Dendritic cell treated with granulocyte-macrophage colony-stimulating factor and Interleukin-4, amounts not matched to agents 40 ng/mL and 50 ng/mL, for 4 days (primary cell): ENCODE data around the gene CCNI2.

Experiments
- H3K27ac Mint-ChIP-seq: one replicate; pipeline ENCODE4 v1.8.0; 2022; ENCODE audit warnings: mild to moderate bottlenecking, mixed read lengths
- H3K27me3 Mint-ChIP-seq: one replicate; pipeline ENCODE4 v1.8.0; 2022; ENCODE audit warnings: mild to moderate bottlenecking, mixed read lengths
- H3K36me3 Mint-ChIP-seq: one replicate; pipeline ENCODE4 v1.8.0; 2022; ENCODE audit warnings: low read depth, mixed read lengths
- H3K4me1 Mint-ChIP-seq: one replicate; pipeline ENCODE4 v1.8.0; 2022; ENCODE audit warnings: low read depth, mixed read lengths
- H3K4me3 Mint-ChIP-seq: one replicate; pipeline ENCODE4 v1.8.0; 2022; ENCODE audit warnings: mild to moderate bottlenecking, moderate library complexity, mixed read lengths
- H3K9me3 Mint-ChIP-seq: one replicate; pipeline ENCODE4 v1.8.0; 2022; ENCODE audit warnings: mixed read lengths
- intact Hi-C: fragments of 100-400 bp; cut with micrococcal nuclease; formaldehyde crosslinking; loops from one replicate; pipeline ENCODE4 v1.15.0; 2022

CCNI2 gene

GRCh38 chr5:132746954-132747615, at the start of gene CCNI2:
TSS of gene CCNI2 (plus strand) at chr5:132747426. CDS start at chr5:132747496, 70 bp downstream.
- no peak within 1 kb of the TSS for H3K4me3 Mint-ChIP-seq
- peaks cover 68% of the 10 kb centered on the region for H3K27me3 Mint-ChIP-seq
- intact Hi-C loops: no loop called here
- peaks cover 8% of the 10 kb centered on the region for H3K36me3 Mint-ChIP-seq
- H3K27ac Mint-ChIP-seq: no peak within 1 kb of the TSS
- no peaks in the 10 kb centered on the region for H3K4me1 Mint-ChIP-seq
- H3K9me3 Mint-ChIP-seq: peaks cover 4% of the 10 kb centered on the region

DNA sequence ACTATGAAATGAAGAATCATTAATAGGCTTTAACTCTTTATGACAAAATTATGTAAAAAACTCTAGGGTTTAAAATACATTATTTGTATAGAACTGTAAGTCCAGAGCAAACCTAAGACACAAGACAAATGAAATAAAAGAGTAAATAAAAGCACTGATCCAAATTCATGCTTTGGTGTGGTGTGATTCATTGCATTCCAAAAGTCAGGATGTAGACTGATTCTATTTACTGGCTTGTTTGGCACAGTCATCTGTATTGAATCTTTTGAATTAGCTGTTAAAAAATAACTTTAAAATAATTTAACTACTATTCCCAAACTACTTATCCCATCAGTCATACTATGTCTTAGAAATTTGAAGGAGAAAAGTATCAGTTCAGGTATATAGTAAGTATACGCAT, 42.4 kb upstream of the CCNI2 start:
- Mint-ChIP-seq H3K36me3 (no peaks in the 10 kb centered on the region), H3K27ac (no peak overlapping the region), H3K27me3 (no peaks in the 10 kb centered on the region), H3K9me3 (no peaks in the 10 kb centered on the region), H3K4me3 (no peak overlapping the region), H3K4me1 (peaks cover 6% of the 10 kb centered on the region)
- intact Hi-C loops: no loop called here

DNA sequence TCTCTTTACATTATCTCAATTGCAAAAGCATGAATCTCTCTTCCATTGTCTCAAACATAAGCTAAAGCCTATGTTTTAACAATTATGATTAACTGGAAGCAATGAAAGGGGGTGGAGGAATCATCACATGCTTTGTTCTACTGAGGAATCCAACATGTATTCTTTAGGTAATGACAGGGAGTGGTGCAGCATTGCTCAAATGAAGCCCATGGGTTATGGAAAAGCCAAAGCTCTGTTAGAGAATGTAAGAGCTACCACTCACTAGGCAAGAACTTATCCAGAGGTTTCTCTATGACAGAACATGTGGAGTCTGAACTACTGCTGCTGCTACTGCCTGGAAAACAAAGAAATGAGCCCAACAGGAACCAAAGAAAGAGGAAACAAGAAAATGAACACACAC, 38.6 kb upstream of the CCNI2 start:
- peaks cover 6% of the 10 kb centered on the region for H3K4me1 Mint-ChIP-seq
- no peaks in the 10 kb centered on the region for H3K27me3 Mint-ChIP-seq
- peak overlapping the region; percentile 46 for H3K27ac Mint-ChIP-seq
- H3K36me3 Mint-ChIP-seq: no peaks in the 10 kb centered on the region
- intact Hi-C loops: no loop called here
- H3K4me3 Mint-ChIP-seq: no peak overlapping the region
- no peaks in the 10 kb centered on the region for H3K9me3 Mint-ChIP-seq

GRCh38 chr5:132714456-132715307, 32.5 kb upstream of the CCNI2 start:
- Mint-ChIP-seq H3K27me3 (no peaks in the 10 kb centered on the region), H3K9me3 (no peaks in the 10 kb centered on the region), H3K36me3 (no peaks in the 10 kb centered on the region), H3K4me1 (no peaks in the 10 kb centered on the region), H3K4me3 (no peak overlapping the region), H3K27ac (no peak overlapping the region)
- intact Hi-C loops: loop anchor here (5.0 to 10.0 kb wide), 2 partner anchors 190 to 327 kb away; no protein-coding TSS in a partner anchor

DNA sequence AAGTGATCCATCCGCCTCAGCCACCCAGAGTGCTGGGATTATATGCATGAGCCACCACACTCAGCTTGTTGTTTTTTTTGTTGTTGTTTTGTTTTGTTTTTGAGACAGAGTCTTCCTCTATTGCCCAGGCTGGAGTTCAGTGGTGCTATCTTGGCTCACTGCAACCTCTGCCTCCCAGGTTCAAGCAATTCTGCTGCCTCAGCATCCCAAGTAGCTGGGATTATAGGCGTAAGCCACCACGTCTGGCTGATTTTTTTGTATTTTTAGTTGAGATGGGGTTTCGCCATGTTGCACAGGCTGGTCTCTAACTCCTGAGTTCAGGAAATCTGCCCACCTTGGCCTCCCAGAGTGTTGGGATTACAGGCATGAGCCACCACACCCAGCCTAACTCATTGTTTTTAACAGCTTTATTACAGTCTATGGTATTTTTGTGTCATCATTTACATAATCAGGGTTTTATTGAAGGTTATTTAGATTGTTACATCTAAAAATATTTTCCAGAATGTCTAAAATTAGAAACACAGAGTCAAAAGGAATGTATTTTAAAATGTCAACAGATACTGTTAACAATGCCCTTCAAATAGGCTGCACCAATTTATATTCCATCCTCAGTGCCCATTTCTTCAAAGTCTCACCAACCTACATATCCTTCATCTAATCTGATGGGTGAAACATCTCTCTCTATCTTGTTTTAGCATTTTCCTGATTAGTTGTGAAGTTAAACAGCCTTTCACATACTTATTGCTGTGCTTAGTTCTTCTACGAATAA, 28.5 kb upstream of the CCNI2 start:
- no peaks in the 10 kb centered on the region for H3K27me3 Mint-ChIP-seq
- H3K4me3 Mint-ChIP-seq: no peak overlapping the region
- H3K36me3 Mint-ChIP-seq: no peaks in the 10 kb centered on the region
- no peak overlapping the region for H3K27ac Mint-ChIP-seq
- intact Hi-C loops: loop anchor here (10.0 kb wide), 1 partner anchor 194 kb away; no protein-coding TSS in a partner anchor
- H3K9me3 Mint-ChIP-seq: no peaks in the 10 kb centered on the region
- H3K4me1 Mint-ChIP-seq: no peaks in the 10 kb centered on the region

GRCh38 chr5:132725745-132726144, 21.5 kb upstream of the CCNI2 start:
- Mint-ChIP-seq H3K27me3 (peaks cover 3% of the 10 kb centered on the region), H3K27ac (no peak overlapping the region), H3K4me1 (no peaks in the 10 kb centered on the region), H3K9me3 (no peaks in the 10 kb centered on the region), H3K4me3 (no peak overlapping the region), H3K36me3 (no peaks in the 10 kb centered on the region)
- intact Hi-C loops: no loop called here

GRCh38 chr5:132729896-132730295, 17.3 kb upstream of the CCNI2 start:
- intact Hi-C loops: no loop called here
- Mint-ChIP-seq H3K9me3 (no peaks in the 10 kb centered on the region), H3K27me3 (peaks cover 3% of the 10 kb centered on the region), H3K4me1 (no peaks in the 10 kb centered on the region), H3K27ac (no peak overlapping the region), H3K36me3 (no peaks in the 10 kb centered on the region), H3K4me3 (no peak overlapping the region)

- H3K4me3 Mint-ChIP-seq: no peak overlapping the region
- H3K36me3 Mint-ChIP-seq: peaks cover 5% of the 10 kb centered on the region
- peaks cover 12% of the 10 kb centered on the region for H3K27me3 Mint-ChIP-seq
- intact Hi-C loops: no loop called here
- no peak overlapping the region for H3K27ac Mint-ChIP-seq
- peaks cover 10% of the 10 kb centered on the region for H3K4me1 Mint-ChIP-seq
- H3K9me3 Mint-ChIP-seq: no peaks in the 10 kb centered on the region
Observed at GRCh38 chr5:132733499-132734148, 13.6 kb upstream of the CCNI2 start.

GRCh38 chr5:132734687-132735086, 12.5 kb upstream of the CCNI2 start:
- Mint-ChIP-seq H3K9me3 (no peaks in the 10 kb centered on the region), H3K27me3 (peaks cover 18% of the 10 kb centered on the region), H3K36me3 (peaks cover 5% of the 10 kb centered on the region), H3K27ac (no peak overlapping the region), H3K4me1 (peaks cover 10% of the 10 kb centered on the region), H3K4me3 (no peak overlapping the region)
- intact Hi-C loops: no loop called here

DNA sequence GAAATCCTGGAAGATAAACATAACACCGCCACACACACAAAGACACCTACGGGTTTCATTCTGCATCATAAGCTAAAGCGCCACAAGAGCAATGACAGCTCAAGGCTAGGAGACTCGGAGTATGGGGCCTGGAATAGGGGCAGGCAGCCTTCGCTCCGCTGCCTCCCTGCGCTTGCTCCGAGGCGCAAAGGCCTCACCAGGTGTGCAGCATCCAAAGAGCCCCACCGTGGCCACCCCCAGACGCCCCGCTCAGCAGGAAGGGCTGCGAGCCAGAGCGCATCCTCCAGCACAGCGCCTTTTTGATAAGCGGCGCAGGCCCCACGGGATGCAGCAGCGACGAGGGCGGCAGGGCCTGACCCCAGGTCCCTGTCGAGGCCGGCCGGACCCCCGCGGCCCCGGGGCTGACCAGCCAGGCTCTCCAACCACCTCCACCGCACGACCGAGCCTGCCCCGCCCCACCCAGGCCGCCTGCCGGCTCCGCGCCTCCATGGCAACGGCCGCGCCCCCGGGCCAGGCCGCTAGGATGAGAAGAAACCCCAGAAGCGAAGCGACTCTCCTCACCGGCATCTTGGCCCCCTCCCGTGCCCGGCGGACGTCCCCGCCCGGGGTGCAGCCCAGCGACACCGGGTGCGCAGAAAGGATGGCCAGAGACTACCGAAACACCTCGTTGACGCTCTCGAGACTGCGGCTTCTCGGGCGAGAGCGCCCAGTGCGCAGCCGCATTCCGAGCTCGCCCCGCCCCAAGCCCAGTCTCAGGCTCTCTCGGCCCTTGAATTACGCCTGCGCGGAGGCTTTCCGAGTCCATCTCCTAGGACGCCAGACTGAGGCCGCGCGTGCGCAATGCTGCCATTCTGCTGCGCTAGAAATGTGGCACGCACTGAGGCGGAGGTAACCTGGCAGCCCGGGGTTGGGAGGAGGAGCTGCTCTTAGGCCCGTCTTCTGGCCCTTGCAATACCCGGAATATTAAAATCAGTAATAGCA, 10.1 kb upstream of the CCNI2 start, which contains the start of gene KIF3A:
Gene KIF3A, minus strand, starts transcription at position 694 of the 981 bp plus-strand sequence. Its CDS starts 127 bp downstream, at position 567.
- peak within 1 kb of the TSS; percentile 85 for H3K4me3 Mint-ChIP-seq
- peaks cover 10% of the 10 kb centered on the region for H3K4me1 Mint-ChIP-seq
- H3K9me3 Mint-ChIP-seq: peaks cover 1% of the 10 kb centered on the region
- intact Hi-C loops: no loop called here
- H3K36me3 Mint-ChIP-seq: peaks cover 5% of the 10 kb centered on the region
- peaks cover 35% of the 10 kb centered on the region for H3K27me3 Mint-ChIP-seq
- peak within 1 kb of the TSS; percentile 57 for H3K27ac Mint-ChIP-seq

DNA sequence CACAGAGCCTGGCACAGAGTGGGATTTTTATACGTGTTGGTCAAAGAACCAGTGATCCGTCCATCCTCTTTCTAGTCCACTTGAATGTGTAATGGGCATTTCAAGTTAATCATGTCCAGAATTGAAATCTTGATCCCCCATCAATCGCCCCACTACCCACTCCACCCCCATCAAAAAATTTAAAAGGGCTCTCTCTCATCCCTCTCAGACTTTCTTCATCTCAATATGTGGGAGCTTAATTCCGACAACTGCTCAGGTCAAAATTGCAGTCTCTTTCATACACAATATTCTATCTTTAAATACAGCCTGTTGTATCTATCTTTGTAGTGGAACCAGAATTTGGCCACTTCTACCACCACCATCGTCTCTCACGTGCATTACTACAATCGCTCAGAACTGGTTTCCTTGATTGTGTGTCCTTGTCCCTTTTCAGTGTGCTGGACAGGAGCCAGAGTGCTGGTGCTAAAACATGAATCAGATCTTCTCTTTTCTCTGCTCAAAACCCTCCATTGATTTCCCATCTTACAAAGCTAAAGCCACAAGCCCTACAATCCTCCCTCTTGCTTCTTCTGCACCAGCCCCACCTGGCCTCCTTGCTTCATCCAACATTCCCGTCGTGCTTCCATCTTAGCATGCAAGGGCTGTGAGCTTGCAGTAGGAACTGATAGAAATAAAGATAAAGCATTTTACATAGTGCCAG, 9.1 kb upstream of the CCNI2 start:
- intact Hi-C loops: no loop called here
- Mint-ChIP-seq H3K27ac (no peak overlapping the region), H3K9me3 (peaks cover 5% of the 10 kb centered on the region), H3K36me3 (peaks cover 5% of the 10 kb centered on the region), H3K4me3 (peak overlapping the region; percentile 85), H3K27me3 (peaks cover 42% of the 10 kb centered on the region), H3K4me1 (peaks cover 10% of the 10 kb centered on the region)

DNA sequence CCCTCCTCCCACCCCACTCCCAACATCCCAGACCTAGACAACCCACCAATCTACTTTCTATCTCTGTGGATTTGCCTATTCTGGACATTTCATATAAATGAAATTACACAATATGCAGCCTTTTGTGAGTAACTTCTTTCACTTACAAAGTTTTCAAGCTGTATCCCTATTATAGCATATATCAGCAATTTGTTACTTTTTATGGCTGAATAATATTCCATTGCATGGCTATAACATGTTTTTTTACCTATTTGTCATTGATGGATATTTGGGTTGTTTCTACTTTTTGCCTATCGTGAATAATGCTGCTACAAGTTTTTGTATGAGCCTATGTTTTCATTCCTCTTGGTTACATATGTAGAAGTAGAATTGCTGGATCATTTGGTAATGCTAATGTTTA, 8.0 kb upstream of the CCNI2 start:
- H3K4me1 Mint-ChIP-seq: peaks cover 10% of the 10 kb centered on the region
- no peak overlapping the region for H3K4me3 Mint-ChIP-seq

More for the DNA sequence above, 8.0 kb upstream of the CCNI2 start:
- Mint-ChIP-seq H3K27me3 (peaks cover 47% of the 10 kb centered on the region), H3K27ac (no peak overlapping the region), H3K9me3 (peaks cover 5% of the 10 kb centered on the region), H3K36me3 (peaks cover 5% of the 10 kb centered on the region)
- intact Hi-C loops: no loop called here
